GM12865 (cell line): ENCODE data around the gene HTR1E.

Source experiments
- DNase-seq: peaks from one replicate; pipeline ENCODE4 v3.0.0; 2010; ENCODE audit warnings: low read depth
- H3K4me3 ChIP-seq: 2 replicates; pipeline ENCODE4 v1.5.1; 2011; ENCODE audit warnings: mild to moderate bottlenecking, low read depth, low read length, control low read depth
- TF ChIP-seq, protein P1 (sequence below): IDR thresholded peaks from 2 replicates; pipeline ENCODE4 v1.5.1; 2011; ENCODE audit warnings: low read length, control low read depth, low read depth, inconsistent platforms; ENCODE audit not compliant: insufficient read depth; ENCODE audit errors: missing control alignments

The HTR1E gene

DNA sequence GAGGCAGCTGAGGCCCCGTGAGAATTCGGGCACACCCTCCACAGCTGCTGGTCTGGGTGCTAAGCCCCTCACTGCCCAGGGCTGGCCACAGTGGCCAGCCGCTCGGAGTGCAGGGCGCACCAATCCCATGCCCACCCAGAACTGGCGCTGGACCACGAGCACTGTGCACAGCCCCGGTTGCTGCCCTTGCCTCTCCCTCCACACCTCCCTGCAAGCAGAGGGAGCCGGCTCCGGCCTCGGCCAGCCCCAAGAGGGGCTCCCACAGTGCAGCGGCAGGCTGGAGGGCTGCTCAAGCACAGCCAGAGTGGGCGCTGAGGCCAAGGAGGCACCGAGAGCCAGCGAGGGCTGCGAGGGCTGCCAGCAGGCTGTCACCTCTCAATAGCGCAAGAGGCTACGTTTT lies 122.6 kb downstream of the HTR1E start:
- no peak overlapping the region for H3K4me3 ChIP-seq
- no peak for DNase-seq
- TF ChIP-seq, protein P1, sequence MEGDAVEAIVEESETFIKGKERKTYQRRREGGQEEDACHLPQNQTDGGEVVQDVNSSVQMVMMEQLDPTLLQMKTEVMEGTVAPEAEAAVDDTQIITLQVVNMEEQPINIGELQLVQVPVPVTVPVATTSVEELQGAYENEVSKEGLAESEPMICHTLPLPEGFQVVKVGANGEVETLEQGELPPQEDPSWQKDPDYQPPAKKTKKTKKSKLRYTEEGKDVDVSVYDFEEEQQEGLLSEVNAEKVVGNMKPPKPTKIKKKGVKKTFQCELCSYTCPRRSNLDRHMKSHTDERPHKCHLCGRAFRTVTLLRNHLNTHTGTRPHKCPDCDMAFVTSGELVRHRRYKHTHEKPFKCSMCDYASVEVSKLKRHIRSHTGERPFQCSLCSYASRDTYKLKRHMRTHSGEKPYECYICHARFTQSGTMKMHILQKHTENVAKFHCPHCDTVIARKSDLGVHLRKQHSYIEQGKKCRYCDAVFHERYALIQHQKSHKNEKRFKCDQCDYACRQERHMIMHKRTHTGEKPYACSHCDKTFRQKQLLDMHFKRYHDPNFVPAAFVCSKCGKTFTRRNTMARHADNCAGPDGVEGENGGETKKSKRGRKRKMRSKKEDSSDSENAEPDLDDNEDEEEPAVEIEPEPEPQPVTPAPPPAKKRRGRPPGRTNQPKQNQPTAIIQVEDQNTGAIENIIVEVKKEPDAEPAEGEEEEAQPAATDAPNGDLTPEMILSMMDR = no peak

DNA sequence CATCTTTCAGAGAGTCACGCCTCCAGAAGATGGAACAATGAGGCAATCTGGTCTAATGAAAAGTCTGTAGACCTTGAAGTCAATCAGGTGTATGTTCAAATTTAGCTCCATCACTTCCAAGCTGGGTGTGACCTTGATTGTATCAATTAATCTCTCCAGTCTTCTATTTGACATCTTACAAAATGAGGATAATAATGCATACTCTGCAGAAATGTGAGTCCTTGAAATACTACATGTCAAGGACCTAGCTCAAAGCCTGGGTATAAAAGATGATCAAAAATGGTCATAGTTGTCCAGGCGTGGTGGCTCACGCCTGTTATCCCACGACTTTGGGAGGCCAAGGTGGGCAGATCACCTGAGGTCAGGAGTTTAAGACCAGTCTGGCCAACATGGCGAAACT lies 127.8 kb downstream of the HTR1E start:
- TF ChIP-seq, protein P1 = no peak
- H3K4me3 ChIP-seq = no peak overlapping the region
- no peak for DNase-seq
